ENCODE results near the gene ALOX15. TPM values are rescaled to one million over a fixed set of nuclear protein-coding genes. Genes with fewer than 3 reads are reported as not detected.

Gene ALOX15
- polyA plus RNA-seq, 1 donor from 2014 or later, result 0.12 TPM

DNA sequence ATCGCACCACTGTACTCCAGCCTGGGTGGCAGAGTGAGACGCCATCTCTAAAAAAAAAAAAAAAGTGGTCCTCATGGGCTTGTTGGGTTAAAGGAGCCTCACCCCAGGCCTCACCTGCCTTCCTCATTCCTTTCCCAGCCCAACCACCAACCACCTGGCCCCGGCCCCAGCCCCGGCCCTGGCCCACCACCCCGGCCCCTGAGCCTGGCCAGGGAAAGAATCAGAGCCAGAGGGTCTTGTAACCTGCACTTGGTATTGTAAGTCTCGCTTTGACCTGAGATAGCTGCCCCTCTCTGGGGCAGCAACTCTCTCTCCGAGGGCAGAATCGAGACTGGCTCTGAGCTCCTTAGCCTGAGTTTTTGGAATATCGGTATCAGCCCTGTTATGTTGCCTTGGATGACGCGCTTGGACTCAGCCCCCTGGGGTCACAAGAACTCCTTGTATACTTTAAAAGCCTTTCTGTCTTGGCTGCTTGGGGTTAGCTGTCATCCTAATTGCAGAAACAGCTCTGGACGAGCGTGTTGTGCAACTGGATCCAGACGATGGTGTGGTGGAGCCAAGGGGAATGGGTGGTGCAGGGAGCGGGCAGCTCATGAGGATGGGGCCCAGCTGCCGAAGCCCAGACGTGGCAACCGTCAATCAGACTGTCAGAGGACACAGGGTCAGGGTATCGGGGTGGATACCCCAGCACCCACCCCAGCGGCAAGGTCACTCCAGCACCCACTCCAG is 42.5 kb downstream of the ALOX15 start:
- Histone ChIP-seq H3K9me2 (ENCODE audit: insufficient read depth, low read length) (no peaks in the 10 kb centered on the region), H3K79me2 (replicated peaks; ENCODE audit: insufficient read depth, low read length) (no peaks in the 10 kb centered on the region), H3K27ac (ENCODE audit: low read length) (no peak overlapping the region), H3F3A (ENCODE audit: insufficient read depth, low read length, poor library complexity, severe bottlenecking) (no peaks in the 10 kb centered on the region), H3K36me3 (ENCODE audit: insufficient read depth, low read length) (no peaks in the 10 kb centered on the region), H2AFZ (ENCODE audit: low read depth, low read length) (no peak overlapping the region), H3K27me3 (ENCODE audit: insufficient read depth, low read depth, low read length) (no peaks in the 10 kb centered on the region), H3K4me3 (ENCODE audit: low read length) (no peak overlapping the region), H3K9me3 (ENCODE audit: low read length) (no peaks in the 10 kb centered on the region), H3K9ac (ENCODE audit: low read length) (no peak overlapping the region), H4K20me1 (ENCODE audit: insufficient read depth) (no peaks in the 10 kb centered on the region), H3K4me2 (ENCODE audit: low read length) (no peak overlapping the region)
- no peak for TF ChIP-seq POLR2AphosphoS5 (IDR thresholded peaks at IDR 0.05)
- no peak for TF ChIP-seq TAF1 (IDR thresholded peaks at IDR 0.05; ENCODE audit: low read depth)
- no peak for TF ChIP-seq EZH2 (IDR thresholded peaks at IDR 0.05; ENCODE audit: borderline replicate concordance, insufficient read depth, low read length, poor library complexity, severe bottlenecking)
- TF ChIP-seq SMC3 (conservative IDR thresholded peaks at IDR 0.05; ENCODE audit: poor library complexity), result no peak
- no peak for TF ChIP-seq REST (IDR thresholded peaks at IDR 0.05; ENCODE audit: borderline replicate concordance)
- TF ChIP-seq MXI1 (conservative IDR thresholded peaks at IDR 0.05; ENCODE audit: poor library complexity, severe bottlenecking), result no peak

GRCh38 chr17:4597975-4598374 is 43.5 kb downstream of the ALOX15 start:
- no peak overlapping the region for H2AFZ ChIP-seq (ENCODE audit: low read depth, low read length)
- H3K9me2 ChIP-seq (ENCODE audit: insufficient read depth, low read length), result no peaks in the 10 kb centered on the region
- no peaks in the 10 kb centered on the region for H4K20me1 ChIP-seq (ENCODE audit: insufficient read depth)
- TF ChIP-seq EP300 (conservative IDR thresholded peaks at IDR 0.05; ENCODE audit: poor library complexity, severe bottlenecking) (no peak), REST (IDR thresholded peaks at IDR 0.05; ENCODE audit: borderline replicate concordance) (no peak), MXI1 (conservative IDR thresholded peaks at IDR 0.05; ENCODE audit: poor library complexity, severe bottlenecking) (no peak), POLR2AphosphoS5 (IDR thresholded peaks at IDR 0.05) (no peak), SMC3 (conservative IDR thresholded peaks at IDR 0.05; ENCODE audit: poor library complexity) (no peak), EZH2 (IDR thresholded peaks at IDR 0.05; ENCODE audit: borderline replicate concordance, insufficient read depth, low read length, poor library complexity, severe bottlenecking) (no peak), TAF1 (IDR thresholded peaks at IDR 0.05; ENCODE audit: low read depth) (no peak), RAD21 (conservative IDR thresholded peaks at IDR 0.05) (no peak)
- TF ChIP-seq, protein P1, sequence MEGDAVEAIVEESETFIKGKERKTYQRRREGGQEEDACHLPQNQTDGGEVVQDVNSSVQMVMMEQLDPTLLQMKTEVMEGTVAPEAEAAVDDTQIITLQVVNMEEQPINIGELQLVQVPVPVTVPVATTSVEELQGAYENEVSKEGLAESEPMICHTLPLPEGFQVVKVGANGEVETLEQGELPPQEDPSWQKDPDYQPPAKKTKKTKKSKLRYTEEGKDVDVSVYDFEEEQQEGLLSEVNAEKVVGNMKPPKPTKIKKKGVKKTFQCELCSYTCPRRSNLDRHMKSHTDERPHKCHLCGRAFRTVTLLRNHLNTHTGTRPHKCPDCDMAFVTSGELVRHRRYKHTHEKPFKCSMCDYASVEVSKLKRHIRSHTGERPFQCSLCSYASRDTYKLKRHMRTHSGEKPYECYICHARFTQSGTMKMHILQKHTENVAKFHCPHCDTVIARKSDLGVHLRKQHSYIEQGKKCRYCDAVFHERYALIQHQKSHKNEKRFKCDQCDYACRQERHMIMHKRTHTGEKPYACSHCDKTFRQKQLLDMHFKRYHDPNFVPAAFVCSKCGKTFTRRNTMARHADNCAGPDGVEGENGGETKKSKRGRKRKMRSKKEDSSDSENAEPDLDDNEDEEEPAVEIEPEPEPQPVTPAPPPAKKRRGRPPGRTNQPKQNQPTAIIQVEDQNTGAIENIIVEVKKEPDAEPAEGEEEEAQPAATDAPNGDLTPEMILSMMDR (IDR thresholded peaks at IDR 0.05; ENCODE audit: poor library complexity, severe bottlenecking), result no peak
- no peak overlapping the region for H3K4me2 ChIP-seq (ENCODE audit: low read length)
- no peaks in the 10 kb centered on the region for H3K79me2 ChIP-seq (replicated peaks; ENCODE audit: insufficient read depth, low read length)
- H3K36me3 ChIP-seq (ENCODE audit: insufficient read depth, low read length), result no peaks in the 10 kb centered on the region
- no peaks in the 10 kb centered on the region for H3K27me3 ChIP-seq (ENCODE audit: insufficient read depth, low read depth, low read length)
- no peak overlapping the region for H3K4me3 ChIP-seq (ENCODE audit: low read length)
- H3F3A ChIP-seq (ENCODE audit: insufficient read depth, low read length, poor library complexity, severe bottlenecking), result no peaks in the 10 kb centered on the region
- no peak overlapping the region for H3K27ac ChIP-seq (ENCODE audit: low read length)
- no peaks in the 10 kb centered on the region for H3K9me3 ChIP-seq (ENCODE audit: low read length)
- no peak overlapping the region for H3K9ac ChIP-seq (ENCODE audit: low read length)

Data from neural cell (in vitro differentiated cells).